Aorta (tissue), 5 donors: ENCODE measurements around the gene NPM3. TPM values are rescaled to one million over a fixed set of nuclear protein-coding genes. Genes with fewer than 3 reads are reported as not detected.
A peak's percentile ranks its signal among the peaks of the same experiment; 100 is the strongest.

Source experiments
- ATAC-seq: fragments of 200-7000 bp; cut with Tn5 transposase; one replicate; pipeline ENCODE4 v1.9.1; 2022; ENCODE audit warnings: moderate library complexity; ENCODE audit not compliant: low FRiP score
- DNase-seq, 2 donors: peaks; one replicate each; pipeline ENCODE4 v3.0.0-alpha.2; 2020
- H3K27ac ChIP-seq, 2 donors: one replicate each; pipeline ENCODE4 v1.5.1; 2013; ENCODE audit warnings: low read length in 2 of 2, mild to moderate bottlenecking in 2 of 2, moderate library complexity in 2 of 2, control low read depth in 1 of 2, inconsistent platforms in 1 of 2, low read depth in 1 of 2
- H3K27me3 ChIP-seq, 2 donors: one replicate each; pipeline ENCODE4 v1.6.1; 2013; ENCODE audit warnings: control low read depth in 1 of 2, low read length in 1 of 2, mild to moderate bottlenecking in 1 of 2, moderate library complexity in 1 of 2; ENCODE audit not compliant: insufficient read depth in 2 of 2, control insufficient read depth in 1 of 2
- H3K36me3 ChIP-seq, 2 donors: one replicate each; pipeline ENCODE4 v1.6.1; 2013; ENCODE audit warnings: control low read depth in 1 of 2, low read length in 1 of 2, mild to moderate bottlenecking in 1 of 2; ENCODE audit not compliant: insufficient read depth in 2 of 2, control insufficient read depth in 1 of 2
- H3K4me1 ChIP-seq, 2 donors: one replicate each; pipeline ENCODE4 v1.6.1; 2013; ENCODE audit warnings: low read length in 2 of 2, control low read depth in 1 of 2, mild to moderate bottlenecking in 1 of 2, moderate library complexity in 1 of 2; ENCODE audit not compliant: insufficient read depth in 2 of 2, control insufficient read depth in 1 of 2
- H3K4me3 ChIP-seq, 2 donors: one replicate each; pipeline ENCODE4 v1.5.1; 2013; ENCODE audit warnings: low read length in 2 of 2, control low read depth in 1 of 2, mild to moderate bottlenecking in 1 of 2
- H3K9me3 ChIP-seq: one replicate; pipeline ENCODE4 v1.6.1; 2013; ENCODE audit warnings: mild to moderate bottlenecking, low read length; ENCODE audit not compliant: control insufficient read depth
- WGBS, 2 donors: extraction: QIAGEN DNeasy Blood & Tissue Kit; methylation state at CpG; one replicate each; pipeline ENCODE4 v1.1.7; 2013; 5-methylcytosine and 5-hydroxymethylcytosine counted together
- intact Hi-C, 2 donors: fragments of 100-400 bp; cut with DNase I; formaldehyde crosslinking; loops; one replicate each; pipeline versions ENCODE4 v1.14.2 to v1.15.0; 2022
- polyA plus RNA-seq, 2 donors: library from polyadenylated mRNA; stranded (reverse); fragments of 200-250 nt; gene quantifications; one replicate each; pipeline ENCODE4 v1.2.3, GENCODE V29; 2013
- total RNA-seq, 2 donors: library from RNA; stranded (reverse); fragmentation: NEBNext Ultra II Directional; extraction: Animal tissue kit (Norgen Biotek cat#: 25700); gene quantifications; one replicate each; pipeline ENCODE4 v1.2.1, GENCODE V29; 2021
- donor health status: healthy with polysubstance abuse.
- donor health status: Bipolar disorder and iron deficiency.
- donor health status: DM: no; HTN: no; CAD: no.
- donor health status: DM: no; HTN: no; CAD: no.
- donor health status: DM: yes; HTN: yes; CAD: no.

NPM3 gene
- total and polyA plus RNA-seq, 4 donors = 12.7 to 22.3 (median 19.2) TPM

- 79 to 85% methylated on average over 12 of the region's 12 CpGs for WGBS, 2 donors
Observed at GRCh38 chr10:101778151-101778780, 5.0 kb downstream of the NPM3 start.

GRCh38 chr10:101777619-101778145, 5.6 kb downstream of the NPM3 start:
- 92 to 93% methylated on average over 3 of the region's 3 CpGs for WGBS, 2 donors
- no peaks in the 10 kb centered on the region for H3K4me1 ChIP-seq
- ATAC-seq (no peak), DNase-seq (peak in 1 of 2 donors; percentile 44)
- no peaks in the 10 kb centered on the region for H3K27me3 ChIP-seq
- no peaks in the 10 kb centered on the region for H3K9me3 ChIP-seq
- no peak overlapping the region for H3K4me3 ChIP-seq
- H3K36me3 ChIP-seq = no peaks in the 10 kb centered on the region
- no peak overlapping the region for H3K27ac ChIP-seq
- intact Hi-C loops = no loop called here

More at GRCh38 chr10:101778151-101778780, 5.0 kb downstream of the NPM3 start:
- intact Hi-C loops = no loop called here
- Histone ChIP-seq H3K4me1 (no peaks in the 10 kb centered on the region), H3K27ac (no peak overlapping the region), H3K9me3 (no peaks in the 10 kb centered on the region), H3K36me3 (no peaks in the 10 kb centered on the region), H3K4me3 (no peak overlapping the region), H3K27me3 (no peaks in the 10 kb centered on the region)
- peak in 1 of 2 donors; percentile 47 for DNase-seq
- ATAC-seq = no peak

GRCh38 chr10:101776161-101776817, 7.0 kb downstream of the NPM3 start:
- Histone ChIP-seq H3K27me3 (no peaks in the 10 kb centered on the region), H3K4me3 (no peak overlapping the region), H3K9me3 (no peaks in the 10 kb centered on the region), H3K27ac (no peak overlapping the region), H3K4me1 (no peaks in the 10 kb centered on the region), H3K36me3 (no peaks in the 10 kb centered on the region)
- DNase-seq (no peak), ATAC-seq (no peak)
- 7 to 9% methylated on average over 31 to 73 of the region's 74 CpGs for WGBS, 2 donors
- intact Hi-C loops = no loop called here

GRCh38 chr10:101775273-101776160, 7.7 kb downstream of the NPM3 start, which contains the start of gene FGF8:
Gene FGF8, minus strand, starts transcription at chr10:101776114. Its CDS starts 214 bp downstream, at chr10:101775900.
- ATAC-seq = no peak
- Histone ChIP-seq H3K27me3 (no peaks in the 10 kb centered on the region), H3K4me1 (no peaks in the 10 kb centered on the region), H3K27ac (no peak within 1 kb of the TSS), H3K4me3 (peak within 1 kb of the TSS in 1 of 2 donors; percentile 20), H3K36me3 (no peaks in the 10 kb centered on the region), H3K9me3 (no peaks in the 10 kb centered on the region)
- intact Hi-C loops = no loop called here
- WGBS, 2 donors = 1 to 2% methylated on average over 55 to 98 of the region's 98 CpGs
- no peak for DNase-seq

- no peak overlapping the region for H3K27ac ChIP-seq
- intact Hi-C loops = no loop called here
- ATAC-seq (no peak), DNase-seq (no peak)
- no peak overlapping the region for H3K4me3 ChIP-seq
- no peaks in the 10 kb centered on the region for H3K27me3 ChIP-seq
- no peaks in the 10 kb centered on the region for H3K36me3 ChIP-seq
- no peaks in the 10 kb centered on the region for H3K4me1 ChIP-seq
- WGBS, 2 donors = 9 to 10% methylated on average over 32 of the region's 32 CpGs
- H3K9me3 ChIP-seq = no peaks in the 10 kb centered on the region
Observed at GRCh38 chr10:101774589-101775272, 8.5 kb downstream of the NPM3 start.

- no peak overlapping the region for H3K27ac ChIP-seq
- no peaks in the 10 kb centered on the region for H3K9me3 ChIP-seq
- H3K4me1 ChIP-seq = no peaks in the 10 kb centered on the region
- DNase-seq = no peak
- H3K36me3 ChIP-seq = no peaks in the 10 kb centered on the region
- WGBS, 2 donors = 16 to 22% methylated on average over 13 of the region's 13 CpGs
- no peak overlapping the region for H3K4me3 ChIP-seq
- ATAC-seq = no peak
- H3K27me3 ChIP-seq = no peaks in the 10 kb centered on the region
- intact Hi-C loops = no loop called here
Observed at GRCh38 chr10:101773923-101774588, 9.2 kb downstream of the NPM3 start.

GRCh38 chr10:101772895-101773761, 10.1 kb downstream of the NPM3 start:
- H3K27me3 ChIP-seq = no peaks in the 10 kb centered on the region

More at GRCh38 chr10:101772895-101773761, 10.1 kb downstream of the NPM3 start:
- no peak for DNase-seq
- 32 to 33% methylated on average over 21 of the region's 21 CpGs for whole genome bisulfite sequencing, 2 donors
- Histone ChIP-seq H3K4me1 (no peaks in the 10 kb centered on the region), H3K4me3 (no peak overlapping the region), H3K36me3 (no peaks in the 10 kb centered on the region), H3K9me3 (no peaks in the 10 kb centered on the region), H3K27ac (no peak overlapping the region)
- intact Hi-C loops = no loop called here
- ATAC-seq = no peak
